ENCODE results near the gene KLHDC3.

Gene KLHDC3

DNA sequence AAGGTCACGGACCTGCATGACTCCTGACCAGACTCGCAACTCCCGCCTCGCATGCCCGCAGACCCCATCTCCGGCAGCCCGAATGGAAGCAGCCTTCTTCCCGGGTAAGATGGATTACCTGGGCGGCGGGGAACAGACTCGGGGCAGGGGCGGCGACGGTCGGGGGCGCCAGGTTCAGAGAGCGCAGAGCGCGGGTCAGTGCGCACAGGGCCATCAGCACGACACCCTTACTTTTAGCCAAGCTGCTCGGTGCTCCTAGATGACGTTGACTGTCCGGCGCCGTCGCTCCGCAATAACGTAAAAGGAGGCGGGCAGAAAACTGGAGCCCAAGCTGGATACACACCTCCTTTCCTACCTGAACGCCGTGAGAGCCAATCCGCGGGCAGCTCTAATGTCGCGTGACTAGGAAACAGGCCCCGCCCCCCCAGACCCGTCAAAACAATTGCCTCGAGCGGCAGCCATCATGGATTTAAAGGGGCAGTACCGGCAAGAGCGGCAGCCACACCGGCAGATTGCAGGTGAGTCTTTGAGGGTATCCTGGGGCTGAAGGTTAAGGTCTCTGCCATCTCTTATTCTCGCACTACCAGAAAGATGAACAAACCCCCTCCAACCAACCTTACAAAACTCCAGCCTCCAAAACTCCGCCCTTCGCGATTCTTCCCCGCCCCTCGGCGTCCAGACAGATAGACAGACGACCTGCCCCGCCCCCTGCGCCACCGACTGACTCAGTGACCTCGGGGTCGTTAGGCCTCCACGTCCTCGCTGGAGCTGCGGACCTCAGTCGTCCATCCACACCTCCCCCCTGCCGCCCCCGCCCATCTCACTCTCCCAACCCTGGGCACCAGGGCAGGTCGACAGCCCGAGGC is 45.4 kb downstream of the KLHDC3 start, which contains the start of the genes KLC4 and MRPL2:
Gene KLC4 (plus strand): TSS at position 464 of the 866 bp plus-strand sequence. CDS start 1,705 bp downstream, outside the sequence.
Gene MRPL2 (minus strand): TSS at position 267 of the 866 bp plus-strand sequence. CDS start 53 bp downstream, at position 214.
- Histone ChIP-seq H3K4me1 (ENCODE audit: insufficient read depth, low read length) (peaks cover 19% of the 10 kb centered on the region), H2AFZ (ENCODE audit: low read depth, low read length) (peak within 1 kb of the TSS; percentile 35), H3K4me3 (ENCODE audit: low read length) (peak within 1 kb of the TSS; percentile 81), H3K9me3 (ENCODE audit: low read length) (no peaks in the 10 kb centered on the region), H3K36me3 (ENCODE audit: insufficient read depth, low read length) (peaks cover 17% of the 10 kb centered on the region), H3K27me3 (ENCODE audit: insufficient read depth, low read length) (no peaks in the 10 kb centered on the region)

GRCh38 chr6:43060034-43060754 is 46.1 kb downstream of the KLHDC3 start:
- Histone ChIP-seq H3K4me1 (ENCODE audit: insufficient read depth, low read length) (peaks cover 16% of the 10 kb centered on the region), H3K36me3 (ENCODE audit: insufficient read depth, low read length) (peaks cover 20% of the 10 kb centered on the region), H3K9me3 (ENCODE audit: low read length) (no peaks in the 10 kb centered on the region), H2AFZ (ENCODE audit: low read depth, low read length) (peak overlapping the region; percentile 35), H3K4me3 (ENCODE audit: low read length) (peak overlapping the region; percentile 81), H3K27me3 (ENCODE audit: insufficient read depth, low read length) (no peaks in the 10 kb centered on the region)

DNA sequence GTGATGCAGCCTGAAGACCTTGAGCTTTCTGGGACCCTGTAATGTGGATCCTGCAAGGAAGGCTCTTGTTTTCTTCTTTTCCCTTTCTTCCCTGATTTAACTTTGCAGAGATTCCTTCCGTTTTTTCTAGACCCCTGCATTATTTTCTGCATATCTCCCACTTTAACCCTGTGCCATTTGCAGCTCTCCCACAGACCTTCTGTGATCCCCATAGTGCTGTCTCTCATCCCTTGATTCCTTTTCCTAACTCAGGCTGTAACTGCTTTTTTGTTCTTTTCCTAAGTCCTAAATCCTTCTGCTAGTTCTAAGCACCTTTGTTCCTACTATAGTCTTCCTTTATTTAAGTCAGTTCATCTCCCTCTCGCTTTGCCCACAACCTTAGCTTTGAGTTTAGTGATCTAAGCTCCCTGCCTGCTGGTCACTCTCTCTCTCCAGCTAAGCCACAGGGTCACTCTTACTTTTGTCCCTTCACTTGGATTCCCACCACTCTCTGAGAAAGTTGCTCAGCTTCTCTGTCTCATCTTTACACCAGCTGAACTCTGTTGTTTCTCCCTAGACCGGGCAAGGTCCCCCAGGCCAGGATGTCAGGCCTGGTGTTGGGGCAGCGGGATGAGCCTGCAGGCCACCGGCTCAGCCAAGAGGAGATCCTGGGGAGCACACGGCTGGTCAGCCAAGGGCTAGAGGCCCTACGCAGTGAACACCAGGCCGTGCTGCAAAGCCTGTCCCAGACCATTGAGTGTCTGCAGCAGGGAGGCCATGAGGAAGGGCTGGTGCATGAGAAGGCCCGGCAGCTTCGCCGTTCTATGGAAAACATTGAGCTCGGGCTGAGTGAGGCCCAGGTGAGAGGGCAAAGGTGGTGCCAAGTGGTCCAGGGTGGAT is 46.9 kb downstream of the KLHDC3 start:
- H2AFZ ChIP-seq (ENCODE audit: low read depth, low read length): no peak overlapping the region
- peaks cover 21% of the 10 kb centered on the region for H3K36me3 ChIP-seq (ENCODE audit: insufficient read depth, low read length)
- H3K27me3 ChIP-seq (ENCODE audit: insufficient read depth, low read length): no peaks in the 10 kb centered on the region
- H3K4me3 ChIP-seq (ENCODE audit: low read length): peak overlapping the region; percentile 81
- H3K9me3 ChIP-seq (ENCODE audit: low read length): no peaks in the 10 kb centered on the region
- H3K4me1 ChIP-seq (ENCODE audit: insufficient read depth, low read length): peaks cover 16% of the 10 kb centered on the region

GRCh38 chr6:43061861-43062260 is 47.8 kb downstream of the KLHDC3 start:
- H3K4me1 ChIP-seq (ENCODE audit: insufficient read depth, low read length): peaks cover 16% of the 10 kb centered on the region
- no peaks in the 10 kb centered on the region for H3K27me3 ChIP-seq (ENCODE audit: insufficient read depth, low read length)
- no peak overlapping the region for H3K4me3 ChIP-seq (ENCODE audit: low read length)
- no peaks in the 10 kb centered on the region for H3K9me3 ChIP-seq (ENCODE audit: low read length)
- H3K36me3 ChIP-seq (ENCODE audit: insufficient read depth, low read length): peaks cover 21% of the 10 kb centered on the region
- no peak overlapping the region for H2AFZ ChIP-seq (ENCODE audit: low read depth, low read length)

DNA sequence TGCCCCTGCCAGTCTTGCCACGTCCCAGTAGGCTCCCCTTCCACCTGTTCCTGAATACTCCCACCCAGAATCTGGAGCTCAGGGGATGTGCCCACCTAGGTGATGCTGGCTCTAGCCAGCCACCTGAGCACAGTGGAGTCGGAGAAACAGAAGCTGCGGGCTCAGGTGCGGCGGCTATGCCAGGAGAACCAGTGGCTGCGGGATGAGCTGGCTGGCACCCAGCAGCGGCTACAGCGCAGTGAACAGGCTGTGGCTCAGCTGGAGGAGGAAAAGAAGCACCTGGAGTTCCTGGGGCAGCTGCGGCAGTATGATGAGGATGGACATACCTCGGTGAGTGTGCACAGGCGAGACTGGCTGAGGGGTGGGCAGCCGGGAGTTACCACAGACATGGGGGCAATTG is 48.8 kb downstream of the KLHDC3 start:
- Histone ChIP-seq H3K9me3 (ENCODE audit: low read length) (no peaks in the 10 kb centered on the region), H3K27me3 (ENCODE audit: insufficient read depth, low read length) (no peaks in the 10 kb centered on the region), H3K36me3 (ENCODE audit: insufficient read depth, low read length) (peaks cover 18% of the 10 kb centered on the region), H3K4me1 (ENCODE audit: insufficient read depth, low read length) (peaks cover 16% of the 10 kb centered on the region), H2AFZ (ENCODE audit: low read depth, low read length) (no peak overlapping the region), H3K4me3 (ENCODE audit: low read length) (no peak overlapping the region)

- Histone ChIP-seq H3K4me3 (ENCODE audit: low read length) (no peak overlapping the region), H2AFZ (ENCODE audit: low read depth, low read length) (no peak overlapping the region), H3K4me1 (ENCODE audit: insufficient read depth, low read length) (peaks cover 3% of the 10 kb centered on the region), H3K36me3 (ENCODE audit: insufficient read depth, low read length) (peaks cover 20% of the 10 kb centered on the region), H3K27me3 (ENCODE audit: insufficient read depth, low read length) (no peaks in the 10 kb centered on the region), H3K9me3 (ENCODE audit: low read length) (no peaks in the 10 kb centered on the region)
These were observed 56.1 kb downstream of the KLHDC3 start for GRCh38 chr6:43070028-43070632.
